Stomach (tissue), 9 donors: ENCODE measurements around the gene CD3E. TPM values are rescaled to one million over a fixed set of nuclear protein-coding genes. Genes with fewer than 3 reads are reported as not detected.

Source experiments
- DNase-seq, 2 donors: peaks; one replicate each; pipeline versions ENCODE4 v3.0.0 to v3.0.0-alpha.2; 2013 to 2019
- H3K27ac ChIP-seq, 5 donors: fragments of 200-600 bp in 4 of 5; sonication (generic) in 4 of 5; one replicate each; pipeline ENCODE4 v1.5.1; 2013 to 2019; ENCODE audit warnings: mild to moderate bottlenecking in 1 of 5, moderate library complexity in 1 of 5
- H3K27me3 ChIP-seq, 3 donors: fragments of 200-600 bp; sonication (generic); one replicate each; pipeline ENCODE4 v1.5.1; 2017 to 2019; ENCODE audit warnings: mixed run types in 1 of 3
- H3K36me3 ChIP-seq, 4 donors: fragments of 200-600 bp; sonication (generic); 1 replicate in 3 of 4; 2 replicates in 1 of 4; pipeline ENCODE4 v1.5.1; 2016 to 2019
- H3K4me1 ChIP-seq, 4 donors: fragments of 200-600 bp; sonication (generic); one replicate each; pipeline ENCODE4 v1.5.1; 2016 to 2019
- H3K4me3 ChIP-seq, 4 donors: fragments of 200-600 bp; sonication (generic) in 3 of 4; one replicate each; pipeline ENCODE4 v1.5.1; 2016 to 2019; ENCODE audit warnings: mild to moderate bottlenecking in 1 of 4
- H3K9me3 ChIP-seq, 4 donors: fragments of 200-600 bp; sonication (generic); one replicate each; pipeline ENCODE4 v1.5.1; 2016 to 2019
- EP300 ChIP-seq: sonication (generic); formaldehyde crosslinking; IDR thresholded peaks from one replicate; pipeline ENCODE4 v1.6.1; 2017; ENCODE audit warnings: antibody characterized with exemption
- POLR2A ChIP-seq, 4 donors: fragments of 450-650 bp; IDR thresholded peaks; one replicate each; pipeline ENCODE4 v1.6.1; 2016; ENCODE audit warnings: antibody characterized with exemption in 4 of 4, control low read depth in 2 of 4, mild to moderate bottlenecking in 1 of 4, moderate library complexity in 1 of 4
- POLR2AphosphoS5 ChIP-seq, 3 donors: sonication (generic); formaldehyde crosslinking; IDR thresholded peaks; one replicate each; pipeline ENCODE4 v1.6.1; 2016; ENCODE audit warnings: antibody characterized with exemption in 3 of 3
- WGBS, 5 donors: extraction: QIAGEN DNeasy Blood & Tissue Kit in 3 of 5; methylation state at CpG; one replicate each; pipeline versions ENCODE4 v1.1.5 to v1.1.7; 2013 to 2018; 5-methylcytosine and 5-hydroxymethylcytosine counted together
- intact Hi-C: fragments of 100-400 bp; cut with DNase I; formaldehyde crosslinking; loops from one replicate; pipeline ENCODE4 v1.15.1; 2023; ENCODE audit warnings: low total_unique reads
- polyA plus RNA-seq, 3 donors: library from polyadenylated mRNA; stranded (reverse); fragments of 200-250 nt; gene quantifications; one replicate each; pipeline ENCODE4 v1.2.3, GENCODE V29; 2013
- total RNA-seq, 5 donors: library from RNA; depleted of rRNA; stranded (reverse); fragments of >200 nt; gene quantifications; one replicate each; pipeline versions ENCODE4 v1.1.0 to v1.2.3, GENCODE V29; 2014 to 2016
- TF ChIP-seq, protein P1 (sequence below), 7 experiments: fragments of 450-650 bp in 4 of 7; fragments of 200-600 bp in 3 of 7; sonication (generic) in 3 of 7; IDR thresholded peaks; one replicate each; pipeline ENCODE4 v1.5.1; 2016 to 2019; ENCODE audit warnings: antibody characterized with exemption in 7 of 7, control low read depth in 2 of 7, mild to moderate bottlenecking in 1 of 7
- donor health status: healthy with polysubstance abuse.
- donor health status: Bipolar disorder and iron deficiency.
- donor health status: healthy.

CD3E gene
- total and polyA plus RNA-seq, 8 donors = 2.3 to 15.8 (median 5.6) TPM; not detected in 2

DNA sequence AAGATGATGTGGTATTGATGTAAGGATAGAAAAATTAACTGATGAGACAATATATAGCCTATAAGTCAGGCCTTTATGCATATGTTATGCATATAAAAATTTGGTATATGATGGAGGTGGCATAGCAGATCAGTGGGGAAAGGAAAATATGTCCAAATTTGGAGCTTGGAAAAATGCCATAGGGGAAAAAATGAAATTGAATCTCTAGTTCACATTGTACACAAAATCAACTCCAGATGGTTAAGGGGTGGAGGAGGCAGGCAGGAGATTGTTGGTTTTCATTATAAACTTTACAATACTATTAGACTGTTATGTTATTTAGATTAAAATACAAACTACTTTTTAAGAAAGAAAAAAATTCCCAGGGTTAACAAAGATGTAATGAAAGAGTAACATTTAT, 15.1 kb upstream of the CD3E start:
- intact Hi-C loops = no loop called here
- H3K4me3 ChIP-seq = no peak overlapping the region
- TF ChIP-seq POLR2A (IDR thresholded peaks at IDR 0.05) = no peak
- no peak for TF ChIP-seq POLR2AphosphoS5 (IDR thresholded peaks at IDR 0.05)
- TF ChIP-seq EP300 = no peak
- TF ChIP-seq, protein P1, sequence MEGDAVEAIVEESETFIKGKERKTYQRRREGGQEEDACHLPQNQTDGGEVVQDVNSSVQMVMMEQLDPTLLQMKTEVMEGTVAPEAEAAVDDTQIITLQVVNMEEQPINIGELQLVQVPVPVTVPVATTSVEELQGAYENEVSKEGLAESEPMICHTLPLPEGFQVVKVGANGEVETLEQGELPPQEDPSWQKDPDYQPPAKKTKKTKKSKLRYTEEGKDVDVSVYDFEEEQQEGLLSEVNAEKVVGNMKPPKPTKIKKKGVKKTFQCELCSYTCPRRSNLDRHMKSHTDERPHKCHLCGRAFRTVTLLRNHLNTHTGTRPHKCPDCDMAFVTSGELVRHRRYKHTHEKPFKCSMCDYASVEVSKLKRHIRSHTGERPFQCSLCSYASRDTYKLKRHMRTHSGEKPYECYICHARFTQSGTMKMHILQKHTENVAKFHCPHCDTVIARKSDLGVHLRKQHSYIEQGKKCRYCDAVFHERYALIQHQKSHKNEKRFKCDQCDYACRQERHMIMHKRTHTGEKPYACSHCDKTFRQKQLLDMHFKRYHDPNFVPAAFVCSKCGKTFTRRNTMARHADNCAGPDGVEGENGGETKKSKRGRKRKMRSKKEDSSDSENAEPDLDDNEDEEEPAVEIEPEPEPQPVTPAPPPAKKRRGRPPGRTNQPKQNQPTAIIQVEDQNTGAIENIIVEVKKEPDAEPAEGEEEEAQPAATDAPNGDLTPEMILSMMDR (IDR thresholded peaks at IDR 0.05) = no peak
- peaks cover 0 to 8% (median 0%) of the 10 kb centered on the region in 3 donors for H3K27me3 ChIP-seq
- no peaks in the 10 kb centered on the region for H3K36me3 ChIP-seq
- H3K27ac ChIP-seq = no peak overlapping the region
- no peak for DNase-seq
- peaks cover 0 to 9% (median 3%) of the 10 kb centered on the region in 4 donors for H3K4me1 ChIP-seq
- H3K9me3 ChIP-seq = no peaks in the 10 kb centered on the region

DNA sequence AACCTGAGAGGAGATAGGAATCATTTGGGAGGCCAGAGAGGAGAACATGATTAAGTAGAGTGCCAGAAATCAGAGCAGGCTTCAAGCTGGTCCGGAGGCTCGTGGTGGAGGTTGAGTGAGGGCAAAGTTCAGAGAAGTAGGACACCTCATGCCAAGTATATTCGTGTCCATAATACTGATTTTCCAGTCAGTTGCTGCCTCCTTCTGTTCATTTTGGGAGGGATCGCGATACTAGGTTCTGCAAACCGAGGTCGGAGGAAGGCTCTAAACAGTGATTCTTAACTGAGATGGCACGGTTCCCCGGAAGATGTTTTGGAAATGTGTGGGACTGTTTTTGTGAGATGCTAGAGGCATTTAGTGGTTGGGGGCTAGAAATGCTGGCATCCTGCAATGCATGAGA, 13.6 kb upstream of the CD3E start:
- H3K36me3 ChIP-seq = no peaks in the 10 kb centered on the region
- no peak overlapping the region for H3K4me3 ChIP-seq
- TF ChIP-seq, protein P1 (IDR thresholded peaks at IDR 0.05) = peak in 4 of 7 experiments; percentile 12 to 81 (median 60)
- TF ChIP-seq POLR2AphosphoS5 (IDR thresholded peaks at IDR 0.05) (peak in 1 of 3 donors; percentile 59), EP300 (no peak), POLR2A (IDR thresholded peaks at IDR 0.05) (no peak)
- peaks cover 0 to 13% (median 0%) of the 10 kb centered on the region in 3 donors for H3K27me3 ChIP-seq
- no peaks in the 10 kb centered on the region for H3K9me3 ChIP-seq
- H3K4me1 ChIP-seq = peaks cover 0 to 11% (median 3%) of the 10 kb centered on the region in 4 donors
- intact Hi-C loops = loop anchor here (10.0 kb wide), 1 partner anchor 96 kb away; no protein-coding TSS in a partner anchor
- 10 to 21% (median 15%) methylated on average over 9 of the region's 9 CpGs for whole genome bisulfite sequencing, 5 donors
- peak; percentile 45 to 70 for DNase-seq
- H3K27ac ChIP-seq = no peak overlapping the region

DNA sequence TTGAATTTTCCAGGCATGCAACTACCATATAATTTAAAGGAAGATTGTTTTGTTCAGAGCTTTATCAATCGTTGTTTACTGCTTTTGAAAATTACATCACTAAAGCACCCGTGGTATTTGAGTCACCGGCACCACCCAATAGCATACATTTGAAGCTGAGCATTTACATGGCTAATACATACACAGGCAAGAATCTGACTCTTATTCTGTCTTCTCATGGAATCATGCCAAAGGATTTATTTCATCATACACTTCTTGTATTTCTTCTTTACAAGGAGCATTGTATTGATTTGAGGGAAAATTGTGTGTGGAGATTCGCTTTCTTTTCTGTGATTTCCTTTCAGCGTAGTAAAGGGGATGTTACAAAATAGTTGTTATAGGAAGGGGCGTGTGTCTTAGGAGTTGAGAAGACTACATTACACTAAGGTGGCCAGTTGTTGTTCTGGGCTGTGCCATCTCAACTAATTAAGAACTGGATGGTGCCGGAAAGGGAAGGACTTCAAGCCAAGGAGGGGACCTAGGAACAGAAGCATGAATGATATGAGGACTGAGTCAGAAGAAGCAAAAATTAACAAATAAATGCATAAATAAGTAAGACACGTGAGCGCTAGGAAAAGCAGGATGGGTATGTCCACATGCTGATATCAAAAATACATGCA, 12.9 kb upstream of the CD3E start:
- Histone ChIP-seq H3K27ac (no peak overlapping the region), H3K27me3 (peaks cover 0 to 13% (median 0%) of the 10 kb centered on the region in 3 donors), H3K9me3 (no peaks in the 10 kb centered on the region), H3K4me3 (no peak overlapping the region), H3K36me3 (no peaks in the 10 kb centered on the region), H3K4me1 (peaks cover 0 to 14% (median 3%) of the 10 kb centered on the region in 4 donors)
- TF ChIP-seq POLR2AphosphoS5 (IDR thresholded peaks at IDR 0.05) = no peak
- TF ChIP-seq, protein P1 (IDR thresholded peaks at IDR 0.05) = no peak
- no peak for TF ChIP-seq EP300
- TF ChIP-seq POLR2A (IDR thresholded peaks at IDR 0.05) = no peak
- no peak for DNase-seq
- 66 to 75% (median 71%) methylated on average over 9 of the region's 9 CpGs for WGBS, 5 donors
- intact Hi-C loops = loop anchor here (10.0 kb wide), 1 partner anchor 97 kb away; no protein-coding TSS in a partner anchor

DNA sequence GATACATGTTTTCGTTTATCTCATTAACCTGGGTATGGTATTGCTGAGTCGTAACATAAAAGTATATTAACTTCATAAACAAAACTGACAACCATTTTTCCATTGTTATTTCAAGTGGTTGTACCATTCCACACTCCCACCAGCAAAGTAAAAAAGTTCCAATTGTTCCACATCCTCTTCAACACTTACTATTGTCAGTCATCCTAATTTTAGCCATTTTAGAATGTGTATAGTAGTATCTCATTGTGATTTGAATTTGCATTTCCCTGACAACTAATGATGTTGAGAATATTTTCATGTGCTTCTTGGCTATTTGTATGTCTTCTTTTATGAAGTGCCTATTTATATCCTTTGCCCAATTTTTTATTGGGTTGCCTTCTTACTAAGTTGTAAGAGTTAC, 10.5 kb upstream of the CD3E start:
- Histone ChIP-seq H3K4me1 (peaks cover 0 to 14% (median 3%) of the 10 kb centered on the region in 4 donors), H3K9me3 (no peaks in the 10 kb centered on the region), H3K27ac (no peak overlapping the region), H3K36me3 (no peaks in the 10 kb centered on the region), H3K27me3 (peaks cover 0 to 13% (median 0%) of the 10 kb centered on the region in 3 donors), H3K4me3 (no peak overlapping the region)
- TF ChIP-seq POLR2A (IDR thresholded peaks at IDR 0.05) = no peak
- TF ChIP-seq, protein P1 (IDR thresholded peaks at IDR 0.05) = no peak
- TF ChIP-seq POLR2AphosphoS5 (IDR thresholded peaks at IDR 0.05) = no peak
- no peak for TF ChIP-seq EP300
- intact Hi-C loops = loop anchor here (10.0 kb wide), 1 partner anchor 99 kb away; no protein-coding TSS in a partner anchor
- no peak for DNase-seq
- WGBS, 5 donors = 88 to 94% (median 93%) methylated on average over 2 of the region's 2 CpGs
